ENCODE results near the gene SNAPC5.
"Not testable (repeated sequence)": the region's sequence is repeated elsewhere in the genome, so short reads cannot be mapped to it uniquely, and the experiment has no call there.

SNAPC5 gene

GRCh38 chr15:66472176-66472999 lies 25.2 kb downstream of the SNAPC5 start:
- no peak overlapping the region for H3K4me2 ChIP-seq (ENCODE audit: low read depth, low read length, poor library complexity, severe bottlenecking)
- H3K36me3 ChIP-seq (ENCODE audit: low read length), result no peaks in the 10 kb centered on the region
- H3K27ac ChIP-seq (ENCODE audit: low read depth, low read length), result no peak overlapping the region
- H3K79me2 ChIP-seq (ENCODE audit: insufficient read depth, low read length), result no peaks in the 10 kb centered on the region
- H3K9me3 ChIP-seq (ENCODE audit: insufficient read depth, low read length), result no peaks in the 10 kb centered on the region
- no peak overlapping the region for H3K4me3 ChIP-seq (ENCODE audit: insufficient read depth, low read length, poor library complexity, severe bottlenecking)
- no peaks in the 10 kb centered on the region for H3F3A ChIP-seq (ENCODE audit: insufficient read depth)
- no peak overlapping the region for H2AFZ ChIP-seq (ENCODE audit: low read depth, low read length, severe bottlenecking)
- no peak overlapping the region for H3K9ac ChIP-seq (ENCODE audit: low read length)
- TF ChIP-seq EZH2phosphoT487 (conservative IDR thresholded peaks at IDR 0.05; ENCODE audit: low read length) (no peak), CTCF (IDR thresholded peaks at IDR 0.05; ENCODE audit: insufficient read depth, low read length, poor library complexity, severe bottlenecking) (no peak)
- no peaks in the 10 kb centered on the region for H3K27me3 ChIP-seq (ENCODE audit: low read length)
- H3K9me2 ChIP-seq (replicated peaks; ENCODE audit: insufficient read depth, low read length), result no peaks in the 10 kb centered on the region
- H4K20me1 ChIP-seq (ENCODE audit: low read depth, low read length), result no peaks in the 10 kb centered on the region

- not testable (repeated sequence) for H3K9ac ChIP-seq (ENCODE audit: low read length); H3K79me2 ChIP-seq (ENCODE audit: insufficient read depth, low read length); H3K4me2 ChIP-seq (ENCODE audit: low read depth, low read length, poor library complexity, severe bottlenecking); H3K27me3 ChIP-seq (ENCODE audit: low read length); H4K20me1 ChIP-seq (ENCODE audit: low read depth, low read length); H3K9me2 ChIP-seq (replicated peaks; ENCODE audit: insufficient read depth, low read length); H3K9me3 ChIP-seq (ENCODE audit: insufficient read depth, low read length); H2AFZ ChIP-seq (ENCODE audit: low read depth, low read length, severe bottlenecking); H3K27ac ChIP-seq (ENCODE audit: low read depth, low read length); H3K36me3 ChIP-seq (ENCODE audit: low read length); H3F3A ChIP-seq (ENCODE audit: insufficient read depth); H3K4me3 ChIP-seq (ENCODE audit: insufficient read depth, low read length, poor library complexity, severe bottlenecking)
These were observed 26.7 kb downstream of the SNAPC5 start for GRCh38 chr15:66470825-66471224.

- H4K20me1 ChIP-seq (ENCODE audit: low read depth, low read length); H3K9me3 ChIP-seq (ENCODE audit: insufficient read depth, low read length); H3K36me3 ChIP-seq (ENCODE audit: low read length); H3K9ac ChIP-seq (ENCODE audit: low read length); H3F3A ChIP-seq (ENCODE audit: insufficient read depth); H3K4me3 ChIP-seq (ENCODE audit: insufficient read depth, low read length, poor library complexity, severe bottlenecking); H2AFZ ChIP-seq (ENCODE audit: low read depth, low read length, severe bottlenecking); H3K27me3 ChIP-seq (ENCODE audit: low read length); H3K9me2 ChIP-seq (replicated peaks; ENCODE audit: insufficient read depth, low read length); H3K79me2 ChIP-seq (ENCODE audit: insufficient read depth, low read length); H3K4me2 ChIP-seq (ENCODE audit: low read depth, low read length, poor library complexity, severe bottlenecking); H3K27ac ChIP-seq (ENCODE audit: low read depth, low read length): not testable (repeated sequence)
These were observed 30.2 kb downstream of the SNAPC5 start for GRCh38 chr15:66467162-66468040.

GRCh38 chr15:66465294-66465693 lies 32.3 kb downstream of the SNAPC5 start:
- not testable (repeated sequence) for H3K9ac ChIP-seq (ENCODE audit: low read length); H3K79me2 ChIP-seq (ENCODE audit: insufficient read depth, low read length); H3K27me3 ChIP-seq (ENCODE audit: low read length); H3F3A ChIP-seq (ENCODE audit: insufficient read depth); H2AFZ ChIP-seq (ENCODE audit: low read depth, low read length, severe bottlenecking); H3K27ac ChIP-seq (ENCODE audit: low read depth, low read length); H3K36me3 ChIP-seq (ENCODE audit: low read length); H3K4me3 ChIP-seq (ENCODE audit: insufficient read depth, low read length, poor library complexity, severe bottlenecking); H3K9me3 ChIP-seq (ENCODE audit: insufficient read depth, low read length); H4K20me1 ChIP-seq (ENCODE audit: low read depth, low read length); H3K9me2 ChIP-seq (replicated peaks; ENCODE audit: insufficient read depth, low read length); H3K4me2 ChIP-seq (ENCODE audit: low read depth, low read length, poor library complexity, severe bottlenecking)

All from SU-DHL-6 (cell line).